Panc1 (cell line): ENCODE results near the gene DUSP14. TPM values are rescaled to one million over a fixed set of nuclear protein-coding genes. Genes with fewer than 3 reads are reported as not detected.

ENCODE experiments used
- ATAC-seq: fragments of 200-7000 bp; cut with Tn5 transposase; 2 replicates; pipeline ENCODE4 v1.9.1; 2020; ENCODE audit warnings: mild to moderate bottlenecking, moderate library complexity
- BruUV-seq: library from RNA; stranded (reverse); fragments of 400-500 nt; replicated peaks from 2 replicates; lab custom pipeline; 2021; lab: Mats Ljungman, UMichigan
- CTCF ChIA-PET: fragments of 300-600 bp; sonication (Branson Sonifier 250); formaldehyde crosslinking; loops from one replicate; lab custom pipeline; 2022; ENCODE audit warnings: antibody characterized with exemption; lab: Charles Lee
- POLR2A ChIA-PET: fragments of 300-600 bp; sonication (Branson Sonifier 250); formaldehyde crosslinking; loops from one replicate; lab custom pipeline; 2022; ENCODE audit warnings: antibody characterized with exemption; lab: Charles Lee
- DNase-seq: peaks from one replicate; pipeline ENCODE4 v3.0.0-alpha.2; 2010; ENCODE audit warnings: low read depth, low spot score
- H3K27ac ChIP-seq: 2 replicates; pipeline ENCODE4 v1.5.1; 2011; ENCODE audit warnings: mild to moderate bottlenecking, low read length, inconsistent platforms
- H3K27me3 ChIP-seq: fragments of 200-500 bp; sonication (Bioruptor generic); 2 replicates; pipeline ENCODE4 v1.6.0; 2014; ENCODE audit warnings: low read length, inconsistent platforms; ENCODE audit not compliant: control insufficient read depth, insufficient read depth
- H3K36me3 ChIP-seq: fragments of 200-500 bp; sonication (Bioruptor generic); 2 replicates; pipeline ENCODE4 v1.5.1; 2014; ENCODE audit warnings: inconsistent platforms, mild to moderate bottlenecking, low read length, moderate library complexity; ENCODE audit not compliant: control insufficient read depth, insufficient read depth
- H3K4me1 ChIP-seq: 2 replicates; pipeline ENCODE4 v1.5.1; 2011; ENCODE audit warnings: inconsistent platforms, mild to moderate bottlenecking, low read length, moderate library complexity; ENCODE audit not compliant: control insufficient read depth, insufficient read depth
- H3K4me3 ChIP-seq, 2 experiments: 2 replicates each; pipeline ENCODE4 v1.5.1; 2011 to 2012; ENCODE audit warnings: low read depth in 2 of 2, low read length in 2 of 2, mild to moderate bottlenecking in 2 of 2, inconsistent platforms in 1 of 2, moderate library complexity in 1 of 2
- H3K9me3 ChIP-seq: fragments of 200-500 bp; sonication (Bioruptor generic); 2 replicates; pipeline ENCODE4 v1.5.1; 2014; ENCODE audit warnings: low read depth, mild to moderate bottlenecking, inconsistent platforms, low read length, moderate library complexity; ENCODE audit not compliant: control insufficient read depth, insufficient read depth
- POLR2AphosphoS5 ChIP-seq: IDR thresholded peaks from 2 replicates; pipeline ENCODE4 v1.6.1; 2012; ENCODE audit warnings: mild to moderate bottlenecking, low read depth, low read length, moderate library complexity
- SIN3A ChIP-seq: IDR thresholded peaks from 2 replicates; pipeline ENCODE4 v1.6.1; 2012; ENCODE audit warnings: low read depth, mild to moderate bottlenecking, low read length, moderate library complexity, borderline replicate concordance; ENCODE audit not compliant: insufficient read depth
- TCF7L2 ChIP-seq: IDR thresholded peaks from 2 replicates; pipeline ENCODE4 v1.6.1; 2011; ENCODE audit warnings: mild to moderate bottlenecking, low read depth, low read length, inconsistent platforms
- in situ Hi-C: cut with HindIII; loops from 2 replicates; pipeline ENCODE4 v1.10.0; 2016; ENCODE audit warnings: low sequenced_read_pairs, low pct_unique_long_range_greater_than_20kb
- intact Hi-C: fragments of 100-400 bp; cut with micrococcal nuclease; formaldehyde crosslinking; loops from one replicate; pipeline ENCODE4 v1.10.0; 2022; ENCODE audit not compliant: unreplicated experiment
- total RNA-seq: library from RNA; stranded (reverse); gene quantifications from one replicate; pipeline ENCODE4 v1.2.1, GENCODE V29; 2021; ENCODE audit not compliant: unreplicated experiment
- TF ChIP-seq, protein P1 (sequence below), 2 experiments: IDR thresholded peaks; 2 replicates each; pipeline ENCODE4 v1.6.1; 2011 to 2012; ENCODE audit warnings: low read depth in 2 of 2, control low read depth in 1 of 2, low read length in 1 of 2, mild to moderate bottlenecking in 1 of 2, moderate library complexity in 1 of 2; ENCODE audit not compliant: insufficient read depth in 1 of 2
- TF ChIP-seq, protein P2 (sequence below): fragments of 450-650 bp; IDR thresholded peaks from 2 replicates; pipeline ENCODE4 v1.5.1; 2017; ENCODE audit warnings: mild to moderate bottlenecking

Gene DUSP14
- total RNA-seq, 1 experiment from 2014 or later = 23.1 TPM

DNA sequence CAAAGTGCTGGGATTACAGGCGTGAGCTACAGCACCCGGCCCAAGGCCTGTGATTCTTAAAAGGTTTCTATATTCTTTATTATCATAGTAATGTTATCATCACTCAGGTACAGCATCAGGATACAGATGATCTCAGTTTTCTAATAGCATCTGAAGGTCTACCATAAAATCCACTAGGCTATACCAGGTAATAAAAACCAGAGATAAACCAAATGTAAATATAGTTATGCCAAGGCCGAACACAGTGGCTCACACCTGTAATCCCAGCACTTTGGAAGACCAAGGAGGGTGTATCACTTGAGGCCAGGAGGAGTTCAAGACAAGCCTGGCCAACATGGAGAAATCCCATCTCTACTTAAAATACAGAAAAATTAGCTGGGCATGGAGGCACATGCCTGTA lies 65.7 kb downstream of the DUSP14 start:
- in situ Hi-C loops (no loop called here), intact Hi-C loops (no loop called here)
- Histone ChIP-seq H3K36me3 (peaks cover 2% of the 10 kb centered on the region), H3K27me3 (no peaks in the 10 kb centered on the region), H3K27ac (no peak overlapping the region), H3K4me1 (no peaks in the 10 kb centered on the region), H3K4me3 (no peak overlapping the region), H3K9me3 (no peaks in the 10 kb centered on the region)
- no TSS peak for BruUV-seq
- DNase-seq = no peak
- ChIA-PET POLR2A (interaction anchor here (0.6 kb wide), 1 partner anchor 324 kb away, joined by 3 read pairs; no protein-coding TSS in a partner anchor), CTCF (no interaction called here)
- ATAC-seq = no peak
- no peak for TF ChIP-seq TCF7L2
- TF ChIP-seq POLR2AphosphoS5 = no peak
- TF ChIP-seq SIN3A = no peak
- TF ChIP-seq, protein P1, sequence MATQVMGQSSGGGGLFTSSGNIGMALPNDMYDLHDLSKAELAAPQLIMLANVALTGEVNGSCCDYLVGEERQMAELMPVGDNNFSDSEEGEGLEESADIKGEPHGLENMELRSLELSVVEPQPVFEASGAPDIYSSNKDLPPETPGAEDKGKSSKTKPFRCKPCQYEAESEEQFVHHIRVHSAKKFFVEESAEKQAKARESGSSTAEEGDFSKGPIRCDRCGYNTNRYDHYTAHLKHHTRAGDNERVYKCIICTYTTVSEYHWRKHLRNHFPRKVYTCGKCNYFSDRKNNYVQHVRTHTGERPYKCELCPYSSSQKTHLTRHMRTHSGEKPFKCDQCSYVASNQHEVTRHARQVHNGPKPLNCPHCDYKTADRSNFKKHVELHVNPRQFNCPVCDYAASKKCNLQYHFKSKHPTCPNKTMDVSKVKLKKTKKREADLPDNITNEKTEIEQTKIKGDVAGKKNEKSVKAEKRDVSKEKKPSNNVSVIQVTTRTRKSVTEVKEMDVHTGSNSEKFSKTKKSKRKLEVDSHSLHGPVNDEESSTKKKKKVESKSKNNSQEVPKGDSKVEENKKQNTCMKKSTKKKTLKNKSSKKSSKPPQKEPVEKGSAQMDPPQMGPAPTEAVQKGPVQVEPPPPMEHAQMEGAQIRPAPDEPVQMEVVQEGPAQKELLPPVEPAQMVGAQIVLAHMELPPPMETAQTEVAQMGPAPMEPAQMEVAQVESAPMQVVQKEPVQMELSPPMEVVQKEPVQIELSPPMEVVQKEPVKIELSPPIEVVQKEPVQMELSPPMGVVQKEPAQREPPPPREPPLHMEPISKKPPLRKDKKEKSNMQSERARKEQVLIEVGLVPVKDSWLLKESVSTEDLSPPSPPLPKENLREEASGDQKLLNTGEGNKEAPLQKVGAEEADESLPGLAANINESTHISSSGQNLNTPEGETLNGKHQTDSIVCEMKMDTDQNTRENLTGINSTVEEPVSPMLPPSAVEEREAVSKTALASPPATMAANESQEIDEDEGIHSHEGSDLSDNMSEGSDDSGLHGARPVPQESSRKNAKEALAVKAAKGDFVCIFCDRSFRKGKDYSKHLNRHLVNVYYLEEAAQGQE (IDR thresholded peaks at IDR 0.05; ENCODE audit: insufficient read depth in 1 of 2, low read depth in 2 of 2, low read length in 1 of 2) = no peak
- TF ChIP-seq, protein P2, sequence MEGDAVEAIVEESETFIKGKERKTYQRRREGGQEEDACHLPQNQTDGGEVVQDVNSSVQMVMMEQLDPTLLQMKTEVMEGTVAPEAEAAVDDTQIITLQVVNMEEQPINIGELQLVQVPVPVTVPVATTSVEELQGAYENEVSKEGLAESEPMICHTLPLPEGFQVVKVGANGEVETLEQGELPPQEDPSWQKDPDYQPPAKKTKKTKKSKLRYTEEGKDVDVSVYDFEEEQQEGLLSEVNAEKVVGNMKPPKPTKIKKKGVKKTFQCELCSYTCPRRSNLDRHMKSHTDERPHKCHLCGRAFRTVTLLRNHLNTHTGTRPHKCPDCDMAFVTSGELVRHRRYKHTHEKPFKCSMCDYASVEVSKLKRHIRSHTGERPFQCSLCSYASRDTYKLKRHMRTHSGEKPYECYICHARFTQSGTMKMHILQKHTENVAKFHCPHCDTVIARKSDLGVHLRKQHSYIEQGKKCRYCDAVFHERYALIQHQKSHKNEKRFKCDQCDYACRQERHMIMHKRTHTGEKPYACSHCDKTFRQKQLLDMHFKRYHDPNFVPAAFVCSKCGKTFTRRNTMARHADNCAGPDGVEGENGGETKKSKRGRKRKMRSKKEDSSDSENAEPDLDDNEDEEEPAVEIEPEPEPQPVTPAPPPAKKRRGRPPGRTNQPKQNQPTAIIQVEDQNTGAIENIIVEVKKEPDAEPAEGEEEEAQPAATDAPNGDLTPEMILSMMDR = no peak

DNA sequence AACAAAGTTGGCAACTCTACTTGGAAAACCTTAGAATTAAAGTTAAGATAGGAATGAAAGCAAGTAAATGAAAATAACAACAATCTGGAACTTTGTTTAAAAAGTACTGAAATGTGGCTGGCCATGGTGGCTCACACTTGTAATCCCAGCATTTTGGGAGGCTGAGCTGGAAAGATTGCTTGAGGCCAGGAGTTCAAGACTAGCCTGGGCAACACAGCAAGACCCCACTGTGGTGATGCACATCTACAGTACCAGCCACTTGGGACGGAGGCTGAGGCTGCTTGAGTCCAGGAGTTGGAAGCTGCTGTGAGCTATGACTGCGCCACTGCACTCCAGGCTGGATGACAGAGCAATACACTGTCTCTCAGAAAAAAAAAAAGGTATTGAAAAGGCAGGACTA lies 67.8 kb downstream of the DUSP14 start:
- CTCF ChIA-PET = no interaction called here
- H3K27ac ChIP-seq = no peak overlapping the region
- intact Hi-C loops = no loop called here
- ATAC-seq (no peak), DNase-seq (no peak)
- no peaks in the 10 kb centered on the region for H3K4me1 ChIP-seq
- POLR2A ChIA-PET = no interaction called here
- H3K9me3 ChIP-seq = no peaks in the 10 kb centered on the region
- H3K27me3 ChIP-seq = no peaks in the 10 kb centered on the region
- no TSS peak for BruUV-seq
- in situ Hi-C loops = no loop called here
- peaks cover 4% of the 10 kb centered on the region for H3K36me3 ChIP-seq
- no peak overlapping the region for H3K4me3 ChIP-seq
- TF ChIP-seq, protein P1 (IDR thresholded peaks at IDR 0.05; ENCODE audit: insufficient read depth in 1 of 2, low read depth in 2 of 2, low read length in 1 of 2) = no peak
- no peak for TF ChIP-seq TCF7L2
- TF ChIP-seq, protein P2 = no peak
- no peak for TF ChIP-seq POLR2AphosphoS5
- TF ChIP-seq SIN3A = no peak
